Measurements from ENCODE around the gene MIGA1.
"Not testable (repeated sequence)": the region's sequence is repeated elsewhere in the genome, so short reads cannot be mapped to it uniquely, and the experiment has no call there.

MIGA1 gene

GRCh38 chr1:77802026-77802425 is 22.6 kb downstream of the MIGA1 start:
- H3K23ac ChIP-seq (ENCODE audit: low read length in 2 of 2): no peak overlapping the region
- no peak overlapping the region for H3K27ac ChIP-seq (ENCODE audit: low read length, poor library complexity, severe bottlenecking)
- H2BK12ac ChIP-seq (ENCODE audit: low read length in 2 of 2): no peak overlapping the region
- no peak for DNase-seq
- no peak overlapping the region for H3K9ac ChIP-seq (ENCODE audit: low read length)
- no peak overlapping the region for H3K4ac ChIP-seq (ENCODE audit: low read depth in 1 of 2, low read length in 2 of 2)
- H4K8ac ChIP-seq (ENCODE audit: low read length): no peak overlapping the region
- H2BK15ac ChIP-seq (ENCODE audit: low read depth, poor library complexity, severe bottlenecking): no peak overlapping the region
- H3K4me3 ChIP-seq (ENCODE audit: insufficient read depth in 1 of 2, low read depth in 1 of 2, low read length in 2 of 2): no peak overlapping the region
- no peaks in the 10 kb centered on the region for H3K27me3 ChIP-seq (ENCODE audit: control insufficient read depth in 1 of 2, insufficient read depth in 1 of 2, low read length in 2 of 2)
- H2AK5ac ChIP-seq (ENCODE audit: low read length, severe bottlenecking): no peak overlapping the region
- no peak overlapping the region for H2BK120ac ChIP-seq (ENCODE audit: low read depth, low read length)
- WGBS: 96% methylated on average over 2 of the region's 2 CpGs
- H3K4me2 ChIP-seq (ENCODE audit: low read length, poor library complexity, severe bottlenecking): no peak overlapping the region
- no peak overlapping the region for H3K14ac ChIP-seq (ENCODE audit: low read length in 2 of 2)
- H4K91ac ChIP-seq (ENCODE audit: low read length): no peak overlapping the region
- peaks cover 8% of the 10 kb centered on the region for H3K79me1 ChIP-seq (replicated peaks; ENCODE audit: low read length, poor library complexity, severe bottlenecking)
- H2AFZ ChIP-seq (ENCODE audit: low read depth, low read length): no peak overlapping the region
- no peaks in the 10 kb centered on the region for H3K9me3 ChIP-seq (ENCODE audit: control insufficient read depth, low read length)
- H3K4me1 ChIP-seq (ENCODE audit: control insufficient read depth, insufficient read depth, low read depth, low read length): peaks cover 3% of the 10 kb centered on the region
- peaks cover under 1 to 37% of the 10 kb centered on the region in 2 experiments for H3K36me3 ChIP-seq (ENCODE audit: control insufficient read depth in 1 of 2, insufficient read depth in 2 of 2, low read depth in 1 of 2, low read length in 2 of 2)
- H3K18ac ChIP-seq (ENCODE audit: low read depth in 1 of 2, low read length in 2 of 2): no peak overlapping the region
- no peak overlapping the region for H2BK5ac ChIP-seq (ENCODE audit: low read depth, low read length, poor library complexity, severe bottlenecking)

GRCh38 chr1:77803371-77803770 is 23.9 kb downstream of the MIGA1 start:
- no peak overlapping the region for H2BK12ac ChIP-seq (ENCODE audit: low read length in 2 of 2)

GRCh38 chr1:77809787-77810462 is 30.5 kb downstream of the MIGA1 start:
- not testable (repeated sequence) for H3K27ac ChIP-seq (ENCODE audit: low read length, poor library complexity, severe bottlenecking); H3K14ac ChIP-seq (ENCODE audit: low read length in 2 of 2); H2BK120ac ChIP-seq (ENCODE audit: low read depth, low read length); H2AFZ ChIP-seq (ENCODE audit: low read depth, low read length); H3K23ac ChIP-seq (ENCODE audit: low read length in 2 of 2); H3K4ac ChIP-seq (ENCODE audit: low read depth in 1 of 2, low read length in 2 of 2); H3K18ac ChIP-seq (ENCODE audit: low read depth in 1 of 2, low read length in 2 of 2); H3K4me3 ChIP-seq (ENCODE audit: insufficient read depth in 1 of 2, low read depth in 1 of 2, low read length in 2 of 2); H3K27me3 ChIP-seq (ENCODE audit: control insufficient read depth in 1 of 2, insufficient read depth in 1 of 2, low read length in 2 of 2); H3K79me1 ChIP-seq (replicated peaks; ENCODE audit: low read length, poor library complexity, severe bottlenecking); H3K4me2 ChIP-seq (ENCODE audit: low read length, poor library complexity, severe bottlenecking); H3K9me3 ChIP-seq (ENCODE audit: control insufficient read depth, low read length); H2AK5ac ChIP-seq (ENCODE audit: low read length, severe bottlenecking); H3K9ac ChIP-seq (ENCODE audit: low read length); H4K8ac ChIP-seq (ENCODE audit: low read length); H3K4me1 ChIP-seq (ENCODE audit: control insufficient read depth, insufficient read depth, low read depth, low read length); H2BK15ac ChIP-seq (ENCODE audit: low read depth, poor library complexity, severe bottlenecking); H2BK5ac ChIP-seq (ENCODE audit: low read depth, low read length, poor library complexity, severe bottlenecking); DNase-seq; H2BK12ac ChIP-seq (ENCODE audit: low read length in 2 of 2); H4K91ac ChIP-seq (ENCODE audit: low read length)
- WGBS: no CpG with 5 or more reads among the region's 3 CpGs
- H3K36me3 ChIP-seq (ENCODE audit: control insufficient read depth in 1 of 2, insufficient read depth in 2 of 2, low read depth in 1 of 2, low read length in 2 of 2): peaks cover 7 to 52% of the 10 kb centered on the region in 2 experiments

More at GRCh38 chr1:77803371-77803770, 23.9 kb downstream of the MIGA1 start:
- H3K4me3 ChIP-seq (ENCODE audit: insufficient read depth in 1 of 2, low read depth in 1 of 2, low read length in 2 of 2): no peak overlapping the region
- no peak overlapping the region for H3K27ac ChIP-seq (ENCODE audit: low read length, poor library complexity, severe bottlenecking)
- no peak overlapping the region for H3K4me2 ChIP-seq (ENCODE audit: low read length, poor library complexity, severe bottlenecking)
- no peak overlapping the region for H2BK15ac ChIP-seq (ENCODE audit: low read depth, poor library complexity, severe bottlenecking)
- H3K27me3 ChIP-seq (ENCODE audit: control insufficient read depth in 1 of 2, insufficient read depth in 1 of 2, low read length in 2 of 2): no peaks in the 10 kb centered on the region
- H4K91ac ChIP-seq (ENCODE audit: low read length): no peak overlapping the region
- H2AFZ ChIP-seq (ENCODE audit: low read depth, low read length): no peak overlapping the region
- H4K8ac ChIP-seq (ENCODE audit: low read length): no peak overlapping the region
- H3K36me3 ChIP-seq (ENCODE audit: control insufficient read depth in 1 of 2, insufficient read depth in 2 of 2, low read depth in 1 of 2, low read length in 2 of 2): peaks cover 4 to 50% of the 10 kb centered on the region in 2 experiments
- no peak overlapping the region for H3K14ac ChIP-seq (ENCODE audit: low read length in 2 of 2)
- no peak overlapping the region for H3K9ac ChIP-seq (ENCODE audit: low read length)
- no peak overlapping the region for H3K18ac ChIP-seq (ENCODE audit: low read depth in 1 of 2, low read length in 2 of 2)
- H3K79me1 ChIP-seq (replicated peaks; ENCODE audit: low read length, poor library complexity, severe bottlenecking): peaks cover 8% of the 10 kb centered on the region
- no peak overlapping the region for H3K23ac ChIP-seq (ENCODE audit: low read length in 2 of 2)
- DNase-seq: no peak
- peaks cover 3% of the 10 kb centered on the region for H3K4me1 ChIP-seq (ENCODE audit: control insufficient read depth, insufficient read depth, low read depth, low read length)
- no peak overlapping the region for H2BK5ac ChIP-seq (ENCODE audit: low read depth, low read length, poor library complexity, severe bottlenecking)
- no peak overlapping the region for H2BK120ac ChIP-seq (ENCODE audit: low read depth, low read length)
- no peaks in the 10 kb centered on the region for H3K9me3 ChIP-seq (ENCODE audit: control insufficient read depth, low read length)
- H3K4ac ChIP-seq (ENCODE audit: low read depth in 1 of 2, low read length in 2 of 2): no peak overlapping the region
- H2AK5ac ChIP-seq (ENCODE audit: low read length, severe bottlenecking): no peak overlapping the region
- WGBS: 68% methylated on average over 1 of the region's 2 CpGs

- H2BK120ac ChIP-seq (ENCODE audit: low read depth, low read length); H3K9ac ChIP-seq (ENCODE audit: low read length); DNase-seq; H4K8ac ChIP-seq (ENCODE audit: low read length); H3K4ac ChIP-seq (ENCODE audit: low read depth in 1 of 2, low read length in 2 of 2); H3K27me3 ChIP-seq (ENCODE audit: control insufficient read depth in 1 of 2, insufficient read depth in 1 of 2, low read length in 2 of 2); H2AFZ ChIP-seq (ENCODE audit: low read depth, low read length); H4K91ac ChIP-seq (ENCODE audit: low read length); H3K4me1 ChIP-seq (ENCODE audit: control insufficient read depth, insufficient read depth, low read depth, low read length); H3K4me3 ChIP-seq (ENCODE audit: insufficient read depth in 1 of 2, low read depth in 1 of 2, low read length in 2 of 2); H3K18ac ChIP-seq (ENCODE audit: low read depth in 1 of 2, low read length in 2 of 2); H3K27ac ChIP-seq (ENCODE audit: low read length, poor library complexity, severe bottlenecking); H2BK15ac ChIP-seq (ENCODE audit: low read depth, poor library complexity, severe bottlenecking); H3K4me2 ChIP-seq (ENCODE audit: low read length, poor library complexity, severe bottlenecking); H2AK5ac ChIP-seq (ENCODE audit: low read length, severe bottlenecking); H3K9me3 ChIP-seq (ENCODE audit: control insufficient read depth, low read length); H2BK5ac ChIP-seq (ENCODE audit: low read depth, low read length, poor library complexity, severe bottlenecking); H3K23ac ChIP-seq (ENCODE audit: low read length in 2 of 2); H2BK12ac ChIP-seq (ENCODE audit: low read length in 2 of 2); H3K79me1 ChIP-seq (replicated peaks; ENCODE audit: low read length, poor library complexity, severe bottlenecking); H3K14ac ChIP-seq (ENCODE audit: low read length in 2 of 2): not testable (repeated sequence)
- H3K36me3 ChIP-seq (ENCODE audit: control insufficient read depth in 1 of 2, insufficient read depth in 2 of 2, low read depth in 1 of 2, low read length in 2 of 2): peaks cover 7 to 57% of the 10 kb centered on the region in 2 experiments
- WGBS: 100% methylated on average over 5 of the region's 21 CpGs
Measured at GRCh38 chr1:77811589-77811988, 32.1 kb downstream of the MIGA1 start.

Measured in mesenchymal stem cell (in vitro differentiated cells and primary cell).